ELR (cell line): Measurements from ENCODE around the gene MIOX.
A peak's percentile ranks its signal among the peaks of the same experiment; 100 is the strongest.

Experiments
- DNase-seq: peaks from one replicate; pipeline ENCODE4 v3.0.0-alpha.2; 2015; ENCODE audit warnings: low read depth

MIOX gene

GRCh38 chr22:50455201-50455600, 31.5 kb upstream of the MIOX start:
- no peak for DNase-seq

DNA sequence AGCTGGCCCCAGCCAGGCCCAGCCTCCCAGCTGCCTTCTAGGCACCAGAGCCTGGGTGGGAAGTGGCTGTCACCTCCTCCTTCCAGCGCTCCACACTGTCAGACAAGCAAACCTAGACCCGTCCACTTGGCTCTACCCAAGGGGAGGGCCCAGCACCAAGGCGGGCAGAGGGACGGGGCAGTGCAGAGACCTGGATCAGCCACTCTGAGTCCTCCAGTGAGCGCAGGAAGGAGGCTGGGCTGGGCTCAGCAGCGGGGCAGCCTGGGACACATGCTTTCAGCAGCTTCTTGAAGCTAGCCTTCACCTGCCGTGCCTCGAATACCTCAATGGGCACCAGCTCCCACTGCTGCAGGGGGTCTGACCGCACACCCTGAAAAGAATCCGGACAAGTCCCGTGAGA, 30.6 kb upstream of the MIOX start:
- DNase-seq = no peak

DNA sequence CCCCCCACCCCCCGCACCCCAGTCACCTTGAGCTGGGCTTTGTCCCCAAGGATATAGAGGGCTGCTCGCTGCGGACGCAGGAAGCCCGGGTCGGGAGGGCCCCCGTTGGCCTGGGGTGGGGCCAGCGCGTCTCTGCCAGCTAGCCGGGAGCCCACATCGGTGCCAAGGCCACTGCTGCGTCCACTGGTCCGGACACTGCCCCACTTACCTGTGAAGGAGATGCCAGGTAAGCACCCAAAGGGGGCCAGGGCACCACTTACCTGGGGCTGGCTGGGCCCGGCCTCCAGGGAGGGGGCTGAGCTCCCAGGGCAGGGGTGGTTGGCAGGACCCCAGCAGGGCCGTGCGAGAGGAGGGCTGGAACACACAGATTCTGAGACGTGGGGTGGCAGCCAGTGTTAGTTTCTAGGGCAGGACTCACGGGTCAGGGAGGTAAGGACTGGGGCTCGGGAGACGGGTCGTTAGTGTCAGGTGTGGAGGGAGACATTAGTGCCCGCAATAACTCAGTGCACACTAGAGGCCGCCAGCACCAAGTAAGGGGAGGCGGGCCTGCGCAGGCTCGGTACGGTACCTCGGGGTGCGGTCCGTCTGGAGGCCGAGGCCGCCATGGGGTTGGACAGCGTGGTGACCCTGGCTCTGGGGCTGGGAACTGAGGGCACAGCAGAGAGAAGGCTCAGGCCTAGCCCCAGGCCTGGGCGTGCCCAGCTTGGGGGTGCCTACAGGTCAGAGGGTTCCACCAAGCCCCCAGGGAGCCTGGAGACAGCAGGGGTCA, 30.0 kb upstream of the MIOX start:
- DNase-seq = no peak

DNA sequence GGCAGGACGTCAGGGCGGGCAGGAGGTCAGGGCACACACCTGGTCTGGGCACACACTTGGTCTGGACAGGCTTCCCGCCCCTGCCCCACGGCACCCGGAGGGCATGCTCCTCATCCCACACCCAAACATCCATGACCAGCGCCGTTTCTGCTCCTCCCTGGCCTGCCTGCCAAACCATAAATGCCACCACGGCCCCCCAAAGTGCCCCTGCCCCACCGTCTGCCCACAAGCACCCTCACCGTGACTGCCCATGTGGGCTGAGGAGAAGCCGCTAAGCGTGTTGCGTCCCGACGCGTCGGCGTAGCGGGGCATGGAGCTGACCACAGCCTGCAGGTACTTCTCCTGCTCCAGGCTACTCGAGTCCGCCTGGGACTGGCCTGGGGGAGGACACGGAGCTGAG, 27.6 kb upstream of the MIOX start:
- no peak for DNase-seq

- DNase-seq = no peak
Measured at GRCh38 chr22:50459496-50460140, 27.0 kb upstream of the MIOX start.

DNA sequence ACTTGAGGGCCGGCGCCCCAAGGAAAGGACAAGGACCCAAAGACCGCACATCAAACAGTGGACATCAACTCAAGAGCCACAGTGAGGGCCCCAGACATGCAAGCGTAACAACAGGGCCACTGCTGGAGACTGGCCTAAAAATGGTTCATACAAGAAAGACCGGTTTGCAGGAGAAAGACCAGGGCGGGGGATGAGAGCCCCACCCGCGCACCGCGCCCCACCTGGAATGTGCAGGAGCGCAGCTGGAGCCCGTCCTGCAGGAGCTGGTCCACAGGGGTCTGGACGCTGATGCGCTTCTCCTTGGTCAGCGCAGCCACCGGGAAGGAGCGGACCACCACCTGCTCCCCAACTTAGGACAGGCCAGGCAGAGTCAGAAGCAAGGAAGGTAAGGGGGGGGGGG, 25.7 kb upstream of the MIOX start:
- no peak for DNase-seq

DNA sequence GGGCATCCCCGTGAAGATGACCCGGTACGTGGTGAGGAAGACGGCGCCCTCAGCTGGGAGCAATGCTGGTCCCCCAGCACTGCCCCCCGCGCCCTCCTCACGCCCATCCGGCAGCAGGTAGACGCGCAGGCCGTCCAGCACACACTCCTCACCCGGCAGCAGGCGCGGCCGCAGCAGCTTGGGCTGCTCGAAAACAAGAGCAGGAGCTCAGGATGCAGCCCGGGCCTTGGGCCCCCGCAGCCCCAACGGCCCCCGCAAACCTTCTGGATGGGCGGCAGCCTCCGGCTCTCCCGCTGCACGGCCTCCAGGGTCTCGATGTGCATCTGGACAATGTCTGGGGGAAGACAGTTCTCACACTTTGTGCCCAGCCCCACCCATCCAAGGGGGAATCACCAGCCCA, 25.1 kb upstream of the MIOX start:
- no peak for DNase-seq

GRCh38 chr22:50461979-50462540, 24.6 kb upstream of the MIOX start:
- no peak for DNase-seq

DNA sequence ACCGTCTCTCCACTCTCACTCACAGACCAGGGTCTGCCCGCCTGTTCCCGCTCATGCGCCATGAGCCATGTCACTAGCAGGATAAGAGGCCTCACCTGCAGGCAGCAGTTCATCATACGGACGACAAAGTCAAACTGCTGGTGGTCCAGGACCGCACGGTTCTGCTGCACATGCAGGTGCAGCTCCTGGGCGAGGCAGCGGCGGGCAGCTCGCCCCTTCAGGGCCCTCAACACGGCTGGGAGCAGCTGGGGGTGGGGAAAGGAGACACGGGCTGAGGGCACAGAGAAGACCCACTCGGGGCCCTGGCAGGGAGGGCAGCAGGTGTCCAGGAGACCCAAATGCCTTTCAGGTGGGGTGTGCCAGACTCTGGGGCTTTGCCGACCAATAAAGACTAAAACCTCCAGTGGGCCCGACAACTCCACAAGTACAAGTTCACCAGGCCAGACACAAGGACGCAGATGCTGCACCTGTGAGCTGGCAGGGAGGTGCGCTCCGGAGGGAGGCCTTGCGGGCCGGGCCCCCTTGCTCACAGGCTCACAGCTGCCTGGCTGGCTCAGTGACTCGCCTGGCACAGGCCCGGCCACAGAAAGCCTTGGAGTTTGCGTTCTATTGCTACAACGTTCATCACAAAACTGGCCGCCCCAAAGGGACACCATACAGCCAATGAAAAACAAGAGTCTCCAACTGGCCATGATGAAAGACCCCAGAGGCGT, 23.3 kb upstream of the MIOX start:
- DNase-seq = no peak

- DNase-seq = no peak
Measured at GRCh38 chr22:50464451-50464850, 22.2 kb upstream of the MIOX start.

- DNase-seq = no peak
Measured at GRCh38 chr22:50465066-50465930, 21.4 kb upstream of the MIOX start.

DNA sequence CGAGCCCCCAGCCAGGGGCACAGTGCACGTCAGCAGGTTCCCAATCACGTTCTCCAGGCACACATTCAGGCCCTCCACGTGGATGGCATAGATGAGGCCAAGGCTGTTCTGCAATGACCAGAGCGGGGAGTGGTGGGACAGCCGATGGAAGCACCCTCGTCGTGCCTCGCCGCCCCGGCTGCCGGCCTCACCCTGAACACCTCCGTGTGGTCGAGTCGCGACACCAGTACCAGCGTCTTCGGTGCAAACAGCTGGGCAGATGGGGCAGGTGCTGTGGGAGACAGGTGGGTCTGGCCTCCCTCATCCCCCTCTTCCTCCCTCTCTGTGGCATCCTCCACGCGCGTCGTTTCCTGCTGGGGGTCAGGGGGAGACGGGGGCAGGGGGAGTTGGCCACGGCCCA, 19.3 kb upstream of the MIOX start:
- DNase-seq = no peak

DNA sequence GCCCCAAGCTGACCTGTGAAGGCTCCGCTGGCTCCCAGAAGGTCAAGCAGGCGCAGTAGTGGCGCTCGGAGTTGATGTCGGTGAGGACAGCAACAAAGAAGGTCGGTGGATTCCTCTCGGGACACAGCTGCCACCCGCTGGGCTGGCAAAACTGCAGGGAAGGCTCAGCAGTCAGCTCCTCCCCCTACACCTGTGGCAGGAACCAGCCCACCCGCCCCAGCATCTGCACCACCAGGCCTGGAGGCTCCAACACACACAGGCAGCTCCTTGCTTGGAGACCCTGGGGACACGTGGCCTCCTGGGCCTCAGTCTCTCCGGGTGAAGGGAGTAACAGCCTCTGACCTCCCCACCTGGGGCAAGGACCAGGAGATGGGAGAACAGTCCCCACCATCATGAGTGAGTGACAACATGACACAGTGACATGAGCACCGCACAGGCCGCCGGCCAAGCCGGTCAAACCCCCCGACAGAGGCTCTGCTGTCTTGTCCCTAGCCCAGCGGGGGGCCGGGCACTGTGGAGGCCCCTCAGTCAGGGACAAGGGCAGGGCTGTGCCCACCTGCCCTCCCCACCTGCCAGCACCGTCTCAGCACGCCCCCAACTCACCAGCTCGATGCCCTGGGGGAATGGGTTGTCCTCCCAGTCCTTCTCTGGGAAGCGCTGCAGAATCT, 18.8 kb upstream of the MIOX start:
- no peak for DNase-seq

- no peak for DNase-seq
Measured at GRCh38 chr22:50468626-50469025, 18.0 kb upstream of the MIOX start.

GRCh38 chr22:50469377-50470305, 17.0 kb upstream of the MIOX start:
- peak; percentile 72 for DNase-seq

DNA sequence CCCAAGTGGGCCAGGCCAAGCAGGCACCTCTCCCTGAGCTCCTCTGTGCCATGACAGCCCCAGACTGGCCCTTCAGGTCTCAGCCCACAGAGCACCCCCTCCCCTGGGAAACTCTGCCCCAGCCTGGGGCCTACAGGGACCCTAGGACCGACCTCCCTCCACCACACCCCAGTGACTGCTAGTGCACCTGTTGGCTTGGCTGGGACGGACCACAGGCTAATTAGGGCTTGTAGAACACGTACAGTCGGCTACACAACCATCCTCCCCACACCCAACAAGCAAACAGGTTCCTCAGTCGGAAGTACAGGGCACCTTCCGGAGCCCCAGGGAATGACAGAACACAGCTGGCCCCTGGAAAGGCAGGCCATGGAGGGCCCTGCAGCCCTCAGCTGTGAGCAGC, 16.2 kb upstream of the MIOX start:
- no peak for DNase-seq

GRCh38 chr22:50471197-50471847, 15.3 kb upstream of the MIOX start:
- DNase-seq = no peak

DNA sequence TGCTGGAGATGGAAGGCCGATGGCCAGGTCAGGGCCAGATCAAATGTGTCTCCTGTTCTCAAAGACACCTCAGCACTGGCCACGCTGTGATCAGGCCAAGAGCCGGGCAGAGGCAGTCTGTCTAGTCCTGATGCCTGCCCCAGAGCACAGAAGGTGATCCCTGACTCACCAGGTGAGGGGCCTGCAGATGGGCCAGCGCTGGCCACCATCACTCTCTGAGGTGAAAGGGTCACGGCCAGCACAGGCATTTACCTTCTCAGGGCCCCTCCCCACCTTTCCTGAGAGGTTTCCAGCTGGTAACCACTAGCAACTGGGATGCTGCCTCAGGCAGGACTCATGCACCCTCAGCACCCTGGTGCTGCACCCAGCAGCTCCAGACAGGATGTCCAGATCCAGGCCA, 14.7 kb upstream of the MIOX start:
- no peak for DNase-seq

GRCh38 chr22:50473088-50473487, 13.6 kb upstream of the MIOX start:
- peak; percentile 41 for DNase-seq
